CD14-positive monocyte (primary cell): ENCODE data around the gene HLA-DOB. TPM values are rescaled to one million over a fixed set of nuclear protein-coding genes. Genes with fewer than 3 reads are reported as not detected.

Source experiments
- DNase-seq, 3 donors: peaks; one replicate each; pipeline ENCODE4 v3.0.0-alpha.2; 2011 to 2022
- H2AFZ ChIP-seq: 2 replicates; pipeline ENCODE4 v1.6.0; 2012; ENCODE audit warnings: mild to moderate bottlenecking, low read depth, low read length, inconsistent platforms; ENCODE audit not compliant: insufficient read depth, poor library complexity, severe bottlenecking
- H3K27ac ChIP-seq, 2 donors: 1 replicate in 1 of 2; 2 replicates in 1 of 2; pipeline ENCODE4 v1.5.1; 2012 to 2013; ENCODE audit warnings: low read length in 2 of 2, control low read depth in 1 of 2, inconsistent platforms in 1 of 2, low read depth in 1 of 2, mild to moderate bottlenecking in 1 of 2
- H3K27me3 ChIP-seq, 2 donors: one replicate each; pipeline versions ENCODE4 v1.6.0 to v1.6.1; 2011 to 2013; ENCODE audit warnings: low read length in 2 of 2; ENCODE audit not compliant: control insufficient read depth in 2 of 2, insufficient read depth in 2 of 2
- H3K36me3 ChIP-seq, 2 donors: replicated peaks in 1 of 2; 1 replicate in 1 of 2; 2 replicates in 1 of 2; pipeline versions ENCODE4 v1.5.1 to v1.6.1; 2012 to 2013; ENCODE audit warnings: low read length in 2 of 2, control low read depth in 1 of 2, inconsistent platforms in 1 of 2, mild to moderate bottlenecking in 1 of 2; ENCODE audit not compliant: insufficient read depth in 2 of 2, control insufficient read depth in 1 of 2
- H3K4me1 ChIP-seq, 2 donors: 1 replicate in 1 of 2; 2 replicates in 1 of 2; pipeline versions ENCODE4 v1.5.1 to v1.6.1; 2012 to 2013; ENCODE audit warnings: low read length in 2 of 2, control low read depth in 1 of 2, inconsistent platforms in 1 of 2, mild to moderate bottlenecking in 1 of 2, moderate library complexity in 1 of 2; ENCODE audit not compliant: insufficient read depth in 2 of 2, control insufficient read depth in 1 of 2
- H3K4me2 ChIP-seq: replicated peaks from 2 replicates; pipeline ENCODE3; 2012; ENCODE audit warnings: low read length, moderate library complexity, mild to moderate bottlenecking; ENCODE audit not compliant: poor library complexity, severe bottlenecking; ENCODE audit errors: extremely low read depth
- H3K4me3 ChIP-seq, 3 experiments: fragments of 200-600 bp in 1 of 3; sonication (generic) in 1 of 3; replicated peaks in 1 of 3; 1 replicate in 2 of 3; 2 replicates in 1 of 3; pipeline ENCODE4 v1.5.1; 2011 to 2013; ENCODE audit warnings: low read length in 3 of 3, mild to moderate bottlenecking in 3 of 3, control low read depth in 2 of 3, low read depth in 2 of 3, inconsistent platforms in 1 of 3, moderate library complexity in 1 of 3
- H3K79me2 ChIP-seq: 2 replicates; pipeline ENCODE4 v1.6.0; 2012; ENCODE audit warnings: mild to moderate bottlenecking, control low read depth, inconsistent platforms, low read length, moderate library complexity; ENCODE audit not compliant: insufficient read depth
- H3K9ac ChIP-seq: 2 replicates; pipeline ENCODE4 v1.6.0; 2017; ENCODE audit warnings: low read length, mild to moderate bottlenecking; ENCODE audit not compliant: insufficient read depth, poor library complexity, severe bottlenecking
- H3K9me3 ChIP-seq, 2 donors: replicated peaks in 1 of 2; 1 replicate in 1 of 2; 2 replicates in 1 of 2; pipeline versions ENCODE4 v1.5.1 to v1.6.1; 2012 to 2013; ENCODE audit warnings: low read length in 2 of 2, control low read depth in 1 of 2; ENCODE audit not compliant: control insufficient read depth in 1 of 2, insufficient read depth in 1 of 2
- H4K20me1 ChIP-seq: 2 replicates; pipeline ENCODE4 v1.6.0; 2012; ENCODE audit warnings: mild to moderate bottlenecking, low read length, control low read depth, moderate library complexity; ENCODE audit not compliant: insufficient read depth
- H3K27ac Mint-ChIP-seq, 7 donors: one replicate each; pipeline ENCODE4 v1.8.0; 2020; ENCODE audit warnings: mild to moderate bottlenecking in 7 of 7, mixed read lengths in 7 of 7, moderate library complexity in 6 of 7, inconsistent platforms in 2 of 7
- H3K27me3 Mint-ChIP-seq, 3 donors: one replicate each; pipeline ENCODE4 v1.8.0; 2021 to 2022; ENCODE audit warnings: low read depth in 3 of 3, mild to moderate bottlenecking in 3 of 3, mixed read lengths in 3 of 3, moderate library complexity in 3 of 3, inconsistent platforms in 1 of 3
- H3K36me3 Mint-ChIP-seq, 2 donors: one replicate each; pipeline ENCODE4 v1.8.0; 2020; ENCODE audit warnings: mixed read lengths in 2 of 2, inconsistent platforms in 1 of 2, mild to moderate bottlenecking in 1 of 2
- H3K4me1 Mint-ChIP-seq: one replicate; pipeline ENCODE4 v1.8.0; 2020; ENCODE audit warnings: mild to moderate bottlenecking, mixed read lengths
- H3K4me3 Mint-ChIP-seq, 2 donors: one replicate each; pipeline ENCODE4 v1.8.0; 2020; ENCODE audit warnings: mild to moderate bottlenecking in 2 of 2, mixed read lengths in 2 of 2, moderate library complexity in 1 of 2
- H3K9me3 Mint-ChIP-seq, 7 donors: one replicate each; pipeline ENCODE4 v1.8.0; 2020 to 2022; ENCODE audit warnings: mixed read lengths in 7 of 7, mild to moderate bottlenecking in 6 of 7, moderate library complexity in 6 of 7, inconsistent platforms in 2 of 7
- CTCF ChIP-seq: fragments of 200-600 bp; IDR thresholded peaks from one replicate; pipeline ENCODE4 v1.8.0; 2022; ENCODE audit warnings: antibody characterized with exemption, mild to moderate bottlenecking
- WGBS: methylation state at CpG from one replicate; pipeline ENCODE4 v1.1.5; 2013; ENCODE audit warnings: missing lambda C conversion rate; ENCODE audit not compliant: insufficient coverage; 5-methylcytosine and 5-hydroxymethylcytosine counted together
- intact Hi-C, 2 donors: fragments of 100-400 bp; cut with micrococcal nuclease; formaldehyde crosslinking; loops; one replicate each; pipeline versions ENCODE4 v1.15.0 to v1.15.1; 2023
- polyA plus RNA-seq, 3 donors: library from polyadenylated mRNA; depleted of rRNA in 1 of 3; unstranded in 2 of 3; stranded (reverse) in 1 of 3; fragments of 300-500 nt in 2 of 3; fragments of >200 nt in 1 of 3; fragmentation: Illumina TruSeq in 2 of 3; gene quantifications; 1 replicate in 2 of 3; 2 replicates in 1 of 3; pipeline ENCODE4 v1.2.3, GENCODE V29; 2012 to 2021

Gene HLA-DOB
- polyA plus RNA-seq, 3 donors, result 0.25 to 6.2 (median 0.64) TPM

DNA sequence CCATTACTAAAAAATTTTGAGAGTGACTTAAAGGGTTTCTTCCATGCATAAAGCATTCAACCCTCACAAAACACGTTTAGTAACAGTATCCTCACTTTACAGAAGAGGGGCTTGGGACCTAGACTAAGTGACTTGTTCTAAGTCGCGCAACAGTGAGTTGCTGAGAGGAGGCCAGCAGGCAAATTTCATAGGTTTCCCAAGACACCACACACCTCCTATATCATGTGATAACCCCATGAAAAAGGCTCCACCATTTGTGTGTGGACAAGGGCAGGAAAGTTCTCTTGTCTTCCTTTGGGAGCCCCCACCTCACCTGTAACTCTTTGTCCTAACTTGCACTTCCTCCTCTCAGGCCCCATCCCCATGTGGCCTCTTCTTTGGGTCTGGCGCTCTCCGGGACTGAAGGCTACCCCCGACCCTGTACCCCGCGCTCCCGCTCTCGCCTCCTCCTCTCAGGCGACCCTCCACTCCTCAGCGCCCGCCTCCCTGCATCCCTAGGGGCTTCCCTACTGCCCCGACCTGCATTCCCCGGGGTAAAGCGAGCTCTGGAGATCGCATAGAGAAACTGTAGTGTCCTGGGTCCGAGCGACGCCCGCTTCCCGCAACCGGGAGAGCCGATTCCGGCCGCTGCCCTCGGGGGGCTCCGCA is 26.7 kb upstream of the HLA-DOB start:
- H3K4me2 ChIP-seq, result peak overlapping the region; percentile 97

GRCh38 chr6:32842690-32843089 is 25.9 kb upstream of the HLA-DOB start:
- Histone ChIP-seq H3K9me3 (no peaks in the 10 kb centered on the region), H3K27me3 (no peaks in the 10 kb centered on the region), H3K79me2 (peaks cover 70% of the 10 kb centered on the region), H3K4me3 (peak overlapping the region in 1 of 3 experiments; percentile 87), H3K4me2 (peak overlapping the region; percentile 97), H3K36me3 (peaks cover 36 to 50% of the 10 kb centered on the region in 2 donors), H3K4me1 (peaks cover 56 to 76% of the 10 kb centered on the region in 2 donors), H3K9ac (no peak overlapping the region), H3K27ac (peak overlapping the region in 1 of 2 donors; percentile 94), H4K20me1 (peaks cover 29% of the 10 kb centered on the region), H2AFZ (no peak overlapping the region)
- no peak for DNase-seq
- WGBS, result 72% methylated on average over 6 of the region's 8 CpGs
- intact Hi-C loops, result loop anchor here in 1 of 2 donors (5.0 kb wide), 1 partner anchor 130 kb away; no protein-coding TSS in a partner anchor
- Mint-ChIP-seq H3K27me3 (peaks cover 0 to 6% (median 0%) of the 10 kb centered on the region in 3 donors), H3K9me3 (peaks cover 0 to 3% (median 0%) of the 10 kb centered on the region in 7 donors), H3K27ac (peak overlapping the region; percentile 74 to 100 (median 99)), H3K36me3 (peaks cover 52 to 60% of the 10 kb centered on the region in 2 donors), H3K4me1 (peaks cover 68% of the 10 kb centered on the region), H3K4me3 (peak overlapping the region; percentile 98 to 99)
- no peak for TF ChIP-seq CTCF

More for the DNA sequence above, 26.7 kb upstream of the HLA-DOB start:
- TF ChIP-seq CTCF, result no peak
- peak overlapping the region; percentile 65 to 87 (median 83) for H3K4me3 ChIP-seq
- H3K36me3 Mint-ChIP-seq, result peaks cover 59 to 68% of the 10 kb centered on the region in 2 donors
- H3K27me3 ChIP-seq, result no peaks in the 10 kb centered on the region
- H3K9me3 Mint-ChIP-seq, result peaks cover 0 to 6% (median 0%) of the 10 kb centered on the region in 7 donors
- peak in 1 of 3 donors; percentile 24 for DNase-seq
- H3K9ac ChIP-seq, result peak overlapping the region; percentile 95
- peaks cover 44 to 57% of the 10 kb centered on the region in 2 donors for H3K36me3 ChIP-seq
- peak overlapping the region; percentile 99 to 100 (median 100) for H3K27ac Mint-ChIP-seq
- intact Hi-C loops, result loop anchor here in 1 of 2 donors (5.0 kb wide), 1 partner anchor 129 kb away; no protein-coding TSS in a partner anchor
- peaks cover 73% of the 10 kb centered on the region for H3K4me1 Mint-ChIP-seq
- 0% methylated on average over 23 of the region's 28 CpGs for WGBS
- H3K27ac ChIP-seq, result peak overlapping the region; percentile 89 to 94
- H3K27me3 Mint-ChIP-seq, result peaks cover 0 to 6% (median 0%) of the 10 kb centered on the region in 3 donors
- H3K79me2 ChIP-seq, result peaks cover 72% of the 10 kb centered on the region
- H3K9me3 ChIP-seq, result no peaks in the 10 kb centered on the region
- peak overlapping the region; percentile 98 to 99 for H3K4me3 Mint-ChIP-seq
- H3K4me1 ChIP-seq, result peaks cover 54 to 78% of the 10 kb centered on the region in 2 donors
- H2AFZ ChIP-seq, result peak overlapping the region; percentile 87
- peaks cover 32% of the 10 kb centered on the region for H4K20me1 ChIP-seq
